GM12873 (cell line): ENCODE data around the gene CNTFR.

Experiments used
- CTCF ChIP-seq: IDR thresholded peaks from 2 replicates; pipeline ENCODE4 v1.5.1; 2012; ENCODE audit warnings: low read depth, mild to moderate bottlenecking, moderate library complexity, low read length, control low read depth; ENCODE audit not compliant: insufficient read depth; ENCODE audit errors: missing control alignments

The CNTFR gene

GRCh38 chr9:34581318-34581717 lies 8.2 kb downstream of the CNTFR start:
- no peak for TF ChIP-seq CTCF

GRCh38 chr9:34580358-34580757 lies 9.2 kb downstream of the CNTFR start:
- TF ChIP-seq CTCF: no peak

- TF ChIP-seq CTCF: no peak
Measured at GRCh38 chr9:34579808-34580163, 9.7 kb downstream of the CNTFR start.

- no peak for TF ChIP-seq CTCF
Measured at GRCh38 chr9:34579104-34579807, 10.3 kb downstream of the CNTFR start.

GRCh38 chr9:34578241-34579103 lies 11.1 kb downstream of the CNTFR start:
- no peak for TF ChIP-seq CTCF

GRCh38 chr9:34577400-34578240 lies 11.9 kb downstream of the CNTFR start:
- TF ChIP-seq CTCF: no peak
